ENCODE measurements around the gene MPP7.
"Not testable (repeated sequence)": the region's sequence is repeated elsewhere in the genome, so short reads cannot be mapped to it uniquely, and the experiment has no call there.

Gene MPP7

DNA sequence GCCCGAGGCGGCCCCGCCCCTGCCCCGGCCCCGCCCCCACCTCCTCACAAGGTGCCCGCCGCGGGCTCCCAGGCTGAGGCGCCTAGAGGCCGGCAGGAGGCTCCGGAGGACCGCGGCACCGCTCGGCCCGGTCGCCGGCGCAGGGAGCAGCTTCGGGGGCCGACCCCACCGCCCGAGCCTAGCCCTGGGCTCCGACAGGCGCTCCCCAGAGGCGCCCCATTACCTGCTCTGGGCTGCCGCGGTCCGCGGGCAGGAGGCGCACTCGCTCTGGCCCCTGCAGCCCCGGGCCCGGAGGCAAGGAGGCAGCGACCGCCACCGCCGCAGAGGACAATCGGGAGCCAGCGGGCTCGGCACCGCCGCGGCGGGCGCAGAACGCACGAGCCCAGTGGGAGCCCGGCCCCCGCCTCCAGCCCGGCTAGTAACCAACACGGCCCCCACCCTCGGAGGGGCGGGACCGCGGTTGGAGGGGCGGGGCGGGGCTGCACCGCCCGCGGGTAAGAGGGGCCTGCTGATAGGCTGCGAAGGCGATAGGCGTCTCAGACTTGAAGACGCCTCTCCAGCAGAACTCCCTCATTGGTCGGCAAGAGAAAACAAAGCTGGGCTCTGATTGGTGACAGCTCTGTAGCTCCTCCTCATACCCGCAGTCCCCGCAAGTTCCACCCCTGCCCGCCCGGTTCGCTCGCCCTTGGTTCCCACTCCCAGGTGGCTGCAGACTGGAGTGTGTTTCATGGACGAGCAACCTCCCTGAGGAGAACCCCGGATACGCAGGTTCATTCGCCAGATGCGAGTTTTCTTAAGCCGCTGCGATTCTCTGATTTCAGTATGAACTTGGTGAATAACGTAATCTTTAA is at the start of gene MPP7:
TSS of gene MPP7 (minus strand) at position 427 of the 851 bp plus-strand sequence. CDS start 64,460 bp downstream, outside the sequence.
- ChIA-PET CTCF (interaction anchor here (0.6 to 3.8 kb wide), 10 partner anchors 10 to 1060 kb away, joined by 3 to 15 read pairs (median 4); no protein-coding TSS in a partner anchor), POLR2A (no interaction called here)
- peak; percentile 95 for DNase-seq (ENCODE audit: extremely low spot score)
- TF ChIP-seq, protein P1, sequence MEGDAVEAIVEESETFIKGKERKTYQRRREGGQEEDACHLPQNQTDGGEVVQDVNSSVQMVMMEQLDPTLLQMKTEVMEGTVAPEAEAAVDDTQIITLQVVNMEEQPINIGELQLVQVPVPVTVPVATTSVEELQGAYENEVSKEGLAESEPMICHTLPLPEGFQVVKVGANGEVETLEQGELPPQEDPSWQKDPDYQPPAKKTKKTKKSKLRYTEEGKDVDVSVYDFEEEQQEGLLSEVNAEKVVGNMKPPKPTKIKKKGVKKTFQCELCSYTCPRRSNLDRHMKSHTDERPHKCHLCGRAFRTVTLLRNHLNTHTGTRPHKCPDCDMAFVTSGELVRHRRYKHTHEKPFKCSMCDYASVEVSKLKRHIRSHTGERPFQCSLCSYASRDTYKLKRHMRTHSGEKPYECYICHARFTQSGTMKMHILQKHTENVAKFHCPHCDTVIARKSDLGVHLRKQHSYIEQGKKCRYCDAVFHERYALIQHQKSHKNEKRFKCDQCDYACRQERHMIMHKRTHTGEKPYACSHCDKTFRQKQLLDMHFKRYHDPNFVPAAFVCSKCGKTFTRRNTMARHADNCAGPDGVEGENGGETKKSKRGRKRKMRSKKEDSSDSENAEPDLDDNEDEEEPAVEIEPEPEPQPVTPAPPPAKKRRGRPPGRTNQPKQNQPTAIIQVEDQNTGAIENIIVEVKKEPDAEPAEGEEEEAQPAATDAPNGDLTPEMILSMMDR (IDR thresholded peaks at IDR 0.05; ENCODE audit: control extremely low read depth, extremely low read depth, low read depth, missing control alignments): peak; percentile 16

DNA sequence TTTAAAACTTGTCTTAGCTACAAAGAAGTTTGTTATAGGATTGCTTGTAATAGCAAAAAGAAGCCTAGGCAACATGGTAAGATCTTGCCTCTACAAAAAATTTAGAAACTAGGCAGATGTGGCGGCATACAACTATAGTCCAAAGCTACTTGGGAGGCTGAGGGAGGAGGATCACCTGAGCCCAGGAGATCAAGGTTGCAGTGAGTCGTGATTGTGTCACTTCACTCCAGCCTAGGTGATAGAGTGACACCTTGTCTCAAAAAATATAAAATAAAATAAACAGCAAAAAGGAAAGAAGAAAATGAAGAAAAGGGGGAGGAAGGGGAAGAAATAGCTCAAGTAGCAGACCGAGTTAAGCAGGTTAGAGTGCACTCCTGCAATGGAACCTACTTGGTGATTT is 47.0 kb upstream of the MPP7 start:
- ChIA-PET CTCF (no interaction called here), POLR2A (interaction anchor here (0.6 kb wide), 1 partner anchor 793 kb away, joined by 5 read pairs; no protein-coding TSS in a partner anchor)
- TF ChIP-seq, protein P1 (IDR thresholded peaks at IDR 0.05; ENCODE audit: control extremely low read depth, extremely low read depth, low read depth, missing control alignments): no peak
- no peak for DNase-seq (ENCODE audit: extremely low spot score)

- POLR2A ChIA-PET: no interaction called here
Measured at GRCh38 chr10:28343987-28344895, 41.4 kb upstream of the MPP7 start.

GRCh38 chr10:28343252-28343651 is 40.4 kb upstream of the MPP7 start:
- TF ChIP-seq, protein P1 (IDR thresholded peaks at IDR 0.05; ENCODE audit: control extremely low read depth, extremely low read depth, low read depth, missing control alignments): no peak
- POLR2A ChIA-PET: no interaction called here
- CTCF ChIA-PET: interaction anchor here (1.1 kb wide), 1 partner anchor 8 kb away, joined by 3 read pairs; no protein-coding TSS in a partner anchor
- no peak for DNase-seq (ENCODE audit: extremely low spot score)

More at GRCh38 chr10:28343987-28344895, 41.4 kb upstream of the MPP7 start:
- TF ChIP-seq, protein P1 (IDR thresholded peaks at IDR 0.05; ENCODE audit: control extremely low read depth, extremely low read depth, low read depth, missing control alignments): no peak
- CTCF ChIA-PET: interaction anchor here (0.9 to 1.6 kb wide), 3 partner anchors 9 to 16 kb away, joined by 3 to 4 read pairs (median 4); no protein-coding TSS in a partner anchor
- DNase-seq (ENCODE audit: extremely low spot score): no peak

DNA sequence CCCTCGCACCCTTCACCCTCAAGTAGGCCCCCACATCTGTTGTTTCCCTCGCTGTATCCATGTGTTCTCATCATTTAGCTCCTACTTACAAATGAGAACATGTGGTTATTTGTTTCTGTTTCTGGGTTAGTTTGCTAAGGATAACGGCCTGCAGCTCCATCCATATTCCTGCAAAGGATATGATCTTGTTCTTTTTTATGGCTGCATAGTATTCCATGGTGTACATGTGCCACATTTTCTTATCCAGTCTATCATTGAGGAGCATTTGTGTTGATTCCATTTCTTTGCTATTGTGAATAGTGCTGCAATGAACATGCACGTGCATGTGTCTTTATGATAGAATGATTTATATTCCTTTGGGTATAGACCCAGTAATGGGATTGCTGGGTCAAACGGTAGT is 38.8 kb upstream of the MPP7 start:
- DNase-seq (ENCODE audit: extremely low spot score); CTCF ChIA-PET; POLR2A ChIA-PET: not testable (repeated sequence)

GRCh38 chr10:28332726-28333125 is 29.9 kb upstream of the MPP7 start:
- TF ChIP-seq, protein P1 (IDR thresholded peaks at IDR 0.05; ENCODE audit: control extremely low read depth, extremely low read depth, low read depth, missing control alignments): no peak
- POLR2A ChIA-PET: no interaction called here
- no peak for DNase-seq (ENCODE audit: extremely low spot score)
- CTCF ChIA-PET: no interaction called here

Measured in GM10248 (cell line).